ENCODE data around the gene FAM83F.

Gene FAM83F

GRCh38 chr22:39994566-39995392, at the start of gene FAM83F:
Gene FAM83F (plus strand): TSS chr22:39994954. CDS start chr22:39995043, 89 bp downstream.
- TF ChIP-seq ZFP3 (CRISPR knock-in tag; IDR thresholded peaks at IDR 0.05) (no peak), SNAI2 (CRISPR knock-in tag; IDR thresholded peaks at IDR 0.05) (no peak), ZNF565 (CRISPR knock-in tag; conservative IDR thresholded peaks at IDR 0.05; ENCODE audit: low read depth) (no peak), TSHZ2 (CRISPR knock-in tag; IDR thresholded peaks at IDR 0.05) (no peak), TCF4 (CRISPR knock-in tag; IDR thresholded peaks at IDR 0.05; ENCODE audit: borderline replicate concordance) (no peak), ARNTL (CRISPR knock-in tag; IDR thresholded peaks at IDR 0.05; ENCODE audit: borderline replicate concordance, low read depth) (no peak), PATZ1 (CRISPR knock-in tag; IDR thresholded peaks at IDR 0.05; ENCODE audit: borderline replicate concordance) (no peak), CREB5 (CRISPR knock-in tag; IDR thresholded peaks at IDR 0.05; ENCODE audit: low read depth) (no peak), ZFP30 (CRISPR knock-in tag; IDR thresholded peaks at IDR 0.05) (no peak), RARB (CRISPR knock-in tag; IDR thresholded peaks at IDR 0.05) (no peak), ISL1 (CRISPR knock-in tag; IDR thresholded peaks at IDR 0.05) (no peak), PPARA (CRISPR knock-in tag; IDR thresholded peaks at IDR 0.05; ENCODE audit: borderline replicate concordance) (no peak), TOX (CRISPR knock-in tag; IDR thresholded peaks at IDR 0.05; ENCODE audit: borderline replicate concordance) (no peak), CSDC2 (CRISPR knock-in tag; IDR thresholded peaks at IDR 0.05) (no peak)
- TF ChIP-seq, protein P1, sequence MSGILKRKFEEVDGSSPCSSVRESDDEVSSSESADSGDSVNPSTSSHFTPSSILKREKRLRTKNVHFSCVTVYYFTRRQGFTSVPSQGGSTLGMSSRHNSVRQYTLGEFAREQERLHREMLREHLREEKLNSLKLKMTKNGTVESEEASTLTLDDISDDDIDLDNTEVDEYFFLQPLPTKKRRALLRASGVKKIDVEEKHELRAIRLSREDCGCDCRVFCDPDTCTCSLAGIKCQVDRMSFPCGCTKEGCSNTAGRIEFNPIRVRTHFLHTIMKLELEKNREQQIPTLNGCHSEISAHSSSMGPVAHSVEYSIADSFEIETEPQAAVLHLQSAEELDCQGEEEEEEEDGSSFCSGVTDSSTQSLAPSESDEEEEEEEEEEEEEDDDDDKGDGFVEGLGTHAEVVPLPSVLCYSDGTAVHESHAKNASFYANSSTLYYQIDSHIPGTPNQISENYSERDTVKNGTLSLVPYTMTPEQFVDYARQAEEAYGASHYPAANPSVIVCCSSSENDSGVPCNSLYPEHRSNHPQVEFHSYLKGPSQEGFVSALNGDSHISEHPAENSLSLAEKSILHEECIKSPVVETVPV (CRISPR knock-in tag; IDR thresholded peaks at IDR 0.05), result no peak
- no peak for ATAC-seq

GRCh38 chr22:39946126-39946502, 48.6 kb upstream of the FAM83F start:
- TF ChIP-seq TOX (CRISPR knock-in tag; IDR thresholded peaks at IDR 0.05; ENCODE audit: borderline replicate concordance) (no peak), ISL1 (CRISPR knock-in tag; IDR thresholded peaks at IDR 0.05) (no peak), ARNTL (CRISPR knock-in tag; IDR thresholded peaks at IDR 0.05; ENCODE audit: borderline replicate concordance, low read depth) (no peak), ZFP30 (CRISPR knock-in tag; IDR thresholded peaks at IDR 0.05) (no peak), RARB (CRISPR knock-in tag; IDR thresholded peaks at IDR 0.05) (no peak), TCF4 (CRISPR knock-in tag; IDR thresholded peaks at IDR 0.05; ENCODE audit: borderline replicate concordance) (no peak), BACH2 (CRISPR knock-in tag; IDR thresholded peaks at IDR 0.05; ENCODE audit: borderline replicate concordance) (no peak)
- TF ChIP-seq, protein P1 (CRISPR knock-in tag; IDR thresholded peaks at IDR 0.05), result no peak
- no peak for ATAC-seq

DNA sequence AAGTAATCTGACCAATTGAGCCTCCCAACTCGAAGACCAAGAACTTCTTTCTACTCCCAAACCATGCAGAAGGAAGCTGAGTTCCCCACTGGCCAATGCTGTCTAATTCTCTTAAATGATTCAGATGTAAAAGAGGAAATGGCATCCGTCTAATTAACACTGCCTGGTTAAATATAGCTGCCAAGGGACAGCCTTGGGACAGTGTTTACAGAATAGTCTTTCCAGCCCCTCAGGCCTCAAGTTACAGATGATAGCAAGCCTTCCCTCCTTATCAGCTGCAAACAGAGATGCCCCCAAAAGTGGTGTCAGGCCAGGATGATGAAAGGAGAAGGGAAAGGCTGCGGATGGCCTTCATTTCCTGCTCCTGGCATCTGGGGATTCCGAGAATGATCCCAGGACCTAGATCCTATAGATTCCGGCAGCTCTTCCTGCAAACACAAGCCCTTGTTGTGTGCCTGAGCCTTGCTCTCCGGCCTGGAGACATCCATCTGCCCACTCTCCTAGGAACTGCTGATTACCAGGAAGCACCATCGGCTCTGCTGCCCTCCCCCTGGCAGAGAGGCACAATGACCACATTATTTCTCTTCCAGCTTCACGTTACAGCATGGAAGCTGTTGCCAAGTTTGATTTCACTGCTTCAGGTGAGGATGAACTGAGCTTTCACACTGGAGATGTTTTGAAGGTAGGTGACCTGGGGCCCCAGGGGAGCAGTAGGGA, 48.1 kb upstream of the FAM83F start:
- ATAC-seq, result no peak
- TF ChIP-seq CSDC2 (CRISPR knock-in tag; IDR thresholded peaks at IDR 0.05) (no peak), ZC3H10 (CRISPR knock-in tag; IDR thresholded peaks at IDR 0.05) (no peak), ZNF8 (CRISPR knock-in tag; IDR thresholded peaks at IDR 0.05) (no peak), TCF4 (CRISPR knock-in tag; IDR thresholded peaks at IDR 0.05; ENCODE audit: borderline replicate concordance) (no peak), PATZ1 (CRISPR knock-in tag; IDR thresholded peaks at IDR 0.05; ENCODE audit: borderline replicate concordance) (no peak), OSR1 (CRISPR knock-in tag; IDR thresholded peaks at IDR 0.05) (no peak), ZFP3 (CRISPR knock-in tag; IDR thresholded peaks at IDR 0.05) (no peak), ESRRG (CRISPR knock-in tag; IDR thresholded peaks at IDR 0.05) (no peak), CREB5 (CRISPR knock-in tag; IDR thresholded peaks at IDR 0.05; ENCODE audit: low read depth) (no peak)
